ENCODE measurements around the gene SLCO2A1.

The SLCO2A1 gene

GRCh38 chr3:133899311-133899710 is 130.4 kb downstream of the SLCO2A1 start:
- no peak for DNase-seq (ENCODE audit: low spot score)

GRCh38 chr3:133897547-133897946 is 132.2 kb downstream of the SLCO2A1 start:
- DNase-seq (ENCODE audit: low spot score), result no peak

- DNase-seq (ENCODE audit: low spot score), result no peak
Measured at GRCh38 chr3:133896002-133896761, 133.5 kb downstream of the SLCO2A1 start.

- peak; percentile 66 for DNase-seq (ENCODE audit: low spot score)
Measured at GRCh38 chr3:133895208-133896001, 134.3 kb downstream of the SLCO2A1 start, which contains the start of gene RAB6B. RAB6B (minus strand) TSS chr3:133895882; CDS start chr3:133895466, 416 bp downstream.

GRCh38 chr3:133894353-133895207 is 135.1 kb downstream of the SLCO2A1 start:
- DNase-seq (ENCODE audit: low spot score), result no peak

GRCh38 chr3:133893683-133894352 is 135.9 kb downstream of the SLCO2A1 start:
- DNase-seq (ENCODE audit: low spot score), result no peak

GRCh38 chr3:133892541-133893231 is 137.0 kb downstream of the SLCO2A1 start:
- no peak for DNase-seq (ENCODE audit: low spot score)

GRCh38 chr3:133891662-133892378 is 137.9 kb downstream of the SLCO2A1 start:
- no peak for DNase-seq (ENCODE audit: low spot score)

GRCh38 chr3:133890972-133891644 is 138.6 kb downstream of the SLCO2A1 start:
- DNase-seq (ENCODE audit: low spot score), result no peak

- DNase-seq (ENCODE audit: low spot score), result no peak
Measured at GRCh38 chr3:133890037-133890436, 139.7 kb downstream of the SLCO2A1 start.

- DNase-seq (ENCODE audit: low spot score), result no peak
Measured at GRCh38 chr3:133888726-133889340, 140.9 kb downstream of the SLCO2A1 start.

- no peak for DNase-seq (ENCODE audit: low spot score)
Measured at GRCh38 chr3:133887803-133888703, 141.7 kb downstream of the SLCO2A1 start.

GRCh38 chr3:133887074-133887802 is 142.5 kb downstream of the SLCO2A1 start:
- no peak for DNase-seq (ENCODE audit: low spot score)

GRCh38 chr3:133886031-133886722 is 143.5 kb downstream of the SLCO2A1 start:
- no peak for DNase-seq (ENCODE audit: low spot score)

- no peak for DNase-seq (ENCODE audit: low spot score)
Measured at GRCh38 chr3:133884887-133885711, 144.6 kb downstream of the SLCO2A1 start.

Data from HuH-7.5 (cell line).